KOPT-K1 (cell line): ENCODE results near the gene IQSEC3.
"Not testable (repeated sequence)": the region's sequence is repeated elsewhere in the genome, so short reads cannot be mapped to it uniquely, and the experiment has no call there.

Source experiments
- H3K27ac ChIP-seq: fragments of 200-600 bp; sonication (generic); 2 replicates; pipeline ENCODE4 v1.5.1; 2016; ENCODE audit warnings: antibody characterized with exemption, mild to moderate bottlenecking, low read depth, low read length; ENCODE audit not compliant: poor library complexity, severe bottlenecking
- H3K36me3 ChIP-seq: fragments of 200-600 bp; sonication (generic); 2 replicates; pipeline ENCODE4 v1.5.1; 2017; ENCODE audit warnings: antibody characterized with exemption, mild to moderate bottlenecking, low read length, moderate library complexity; ENCODE audit not compliant: insufficient read depth
- H3K9me3 ChIP-seq: fragments of 200-600 bp; sonication (generic); 2 replicates; pipeline ENCODE4 v1.5.1; 2017; ENCODE audit warnings: antibody characterized with exemption, low read length, mild to moderate bottlenecking; ENCODE audit not compliant: insufficient read depth, poor library complexity, severe bottlenecking

IQSEC3 gene

GRCh38 chr12:66428-66781 lies at the start of gene IQSEC3:
Gene IQSEC3, plus strand, starts transcription at chr12:66767. Its CDS starts 116 bp downstream, at chr12:66883.
- not testable (repeated sequence) for H3K36me3 ChIP-seq, H3K9me3 ChIP-seq, H3K27ac ChIP-seq

DNA sequence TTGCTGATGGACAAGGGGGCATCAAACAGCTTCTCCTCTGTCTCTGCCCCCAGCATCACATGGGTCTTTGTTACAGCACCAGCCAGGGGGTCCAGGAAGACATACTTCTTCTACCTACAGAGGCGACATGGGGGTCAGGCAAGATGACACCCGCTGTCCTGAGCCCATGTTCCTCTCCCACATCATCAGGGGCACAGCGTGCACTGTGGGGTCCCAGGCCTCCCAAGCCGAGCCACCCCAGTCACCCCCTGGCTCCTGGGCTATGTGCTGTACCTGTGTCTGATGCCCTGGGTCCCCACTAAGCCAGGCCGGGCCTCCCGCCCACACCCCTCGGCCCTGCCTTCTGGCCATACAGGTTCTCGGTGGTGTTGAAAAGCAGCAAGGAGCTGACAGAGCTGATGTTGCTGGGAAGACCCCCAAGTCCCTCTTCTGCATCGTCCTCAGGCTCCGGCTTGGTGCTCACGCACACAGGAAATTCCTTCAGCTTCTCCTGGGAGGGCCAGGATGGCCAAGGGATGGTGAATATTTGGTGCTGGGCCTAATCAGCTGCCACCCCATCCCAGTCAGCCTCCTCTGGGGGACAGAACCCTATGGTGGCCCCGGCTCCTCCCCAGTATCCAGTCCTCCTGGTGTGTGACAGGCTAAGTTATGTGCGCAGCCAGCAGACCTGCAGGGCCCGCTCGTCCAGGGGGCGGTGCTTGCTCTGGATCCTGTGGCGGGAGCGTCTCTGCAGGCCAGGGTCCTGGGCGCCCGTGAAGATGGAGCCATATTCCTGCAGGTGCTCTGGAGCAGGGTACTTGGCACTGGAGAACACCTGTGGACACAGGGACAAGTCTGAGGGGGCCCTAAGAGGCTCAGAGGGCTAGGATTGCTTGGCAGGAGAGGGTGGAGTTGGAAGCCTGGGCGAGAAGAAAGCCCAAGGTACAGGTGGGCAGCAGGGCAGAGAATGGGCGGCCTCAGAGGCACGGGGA lies 48.9 kb upstream of the IQSEC3 start:
- H3K27ac ChIP-seq, H3K9me3 ChIP-seq: not testable (repeated sequence)
- H3K36me3 ChIP-seq: peaks cover 18% of the 10 kb centered on the region; the same call in 1 of the 2 replicates

DNA sequence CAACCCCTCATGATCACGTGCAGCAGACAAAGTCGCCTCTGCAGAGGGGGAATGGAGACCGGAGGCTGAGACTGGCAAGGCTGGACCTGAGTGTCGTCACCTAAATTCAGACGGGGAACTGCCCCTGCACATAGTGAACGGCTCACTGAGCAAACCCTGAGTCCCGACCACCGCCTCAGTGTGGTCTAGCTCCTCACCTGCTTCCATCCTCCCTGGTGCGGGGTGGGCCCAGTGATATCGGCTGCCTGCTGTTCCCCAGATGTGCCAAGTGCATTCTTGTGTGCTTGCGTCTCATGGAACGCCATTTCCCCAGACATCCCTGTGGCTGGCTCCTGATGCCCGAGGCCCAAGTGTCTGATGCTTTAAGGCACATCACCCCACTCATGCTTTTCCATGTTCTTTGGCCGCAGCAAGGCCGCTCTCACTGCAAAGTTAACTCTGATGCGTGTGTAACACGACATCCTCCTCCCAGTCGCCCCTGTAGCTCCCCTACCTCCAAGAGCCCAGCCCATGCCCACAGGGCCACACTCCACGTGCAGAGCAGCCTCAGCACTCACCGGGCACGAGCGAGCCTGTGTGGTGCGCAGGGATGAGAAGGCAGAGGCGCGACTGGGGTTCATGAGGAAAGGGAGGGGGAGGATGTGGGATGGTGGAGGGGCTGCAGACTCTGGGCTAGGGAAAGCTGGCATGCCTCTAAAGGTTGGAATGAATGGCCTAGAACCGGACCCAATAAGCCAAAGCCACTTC lies 47.6 kb upstream of the IQSEC3 start:
- H3K36me3 ChIP-seq: peaks cover 20% of the 10 kb centered on the region; the same call in 1 of the 2 replicates
- H3K9me3 ChIP-seq, H3K27ac ChIP-seq: not testable (repeated sequence)

DNA sequence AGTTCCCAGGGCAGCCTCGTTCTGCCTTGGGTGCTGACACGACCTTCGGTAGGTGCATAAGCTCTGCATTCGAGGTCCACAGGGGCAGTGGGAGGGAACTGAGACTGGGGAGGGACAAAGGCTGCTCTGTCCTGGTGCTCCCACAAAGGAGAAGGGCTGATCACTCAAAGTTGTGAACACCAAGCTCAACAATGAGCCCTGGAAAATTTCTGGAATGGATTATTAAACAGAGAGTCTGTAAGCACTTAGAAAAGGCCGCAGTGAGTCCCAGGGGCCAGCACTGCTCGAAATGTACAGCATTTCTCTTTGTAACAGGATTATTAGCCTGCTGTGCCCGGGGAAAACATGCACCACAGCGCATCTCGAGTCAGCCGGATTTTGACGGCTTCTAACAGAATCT lies 46.7 kb upstream of the IQSEC3 start:
- not testable (repeated sequence) for H3K9me3 ChIP-seq, H3K27ac ChIP-seq
- peaks cover 20% of the 10 kb centered on the region; the same call in 1 of the 2 replicates for H3K36me3 ChIP-seq

- Histone ChIP-seq H3K27ac (no peak overlapping the region), H3K9me3 (no peaks in the 10 kb centered on the region)
These were observed 45.8 kb upstream of the IQSEC3 start for GRCh38 chr12:20757-21156.

DNA sequence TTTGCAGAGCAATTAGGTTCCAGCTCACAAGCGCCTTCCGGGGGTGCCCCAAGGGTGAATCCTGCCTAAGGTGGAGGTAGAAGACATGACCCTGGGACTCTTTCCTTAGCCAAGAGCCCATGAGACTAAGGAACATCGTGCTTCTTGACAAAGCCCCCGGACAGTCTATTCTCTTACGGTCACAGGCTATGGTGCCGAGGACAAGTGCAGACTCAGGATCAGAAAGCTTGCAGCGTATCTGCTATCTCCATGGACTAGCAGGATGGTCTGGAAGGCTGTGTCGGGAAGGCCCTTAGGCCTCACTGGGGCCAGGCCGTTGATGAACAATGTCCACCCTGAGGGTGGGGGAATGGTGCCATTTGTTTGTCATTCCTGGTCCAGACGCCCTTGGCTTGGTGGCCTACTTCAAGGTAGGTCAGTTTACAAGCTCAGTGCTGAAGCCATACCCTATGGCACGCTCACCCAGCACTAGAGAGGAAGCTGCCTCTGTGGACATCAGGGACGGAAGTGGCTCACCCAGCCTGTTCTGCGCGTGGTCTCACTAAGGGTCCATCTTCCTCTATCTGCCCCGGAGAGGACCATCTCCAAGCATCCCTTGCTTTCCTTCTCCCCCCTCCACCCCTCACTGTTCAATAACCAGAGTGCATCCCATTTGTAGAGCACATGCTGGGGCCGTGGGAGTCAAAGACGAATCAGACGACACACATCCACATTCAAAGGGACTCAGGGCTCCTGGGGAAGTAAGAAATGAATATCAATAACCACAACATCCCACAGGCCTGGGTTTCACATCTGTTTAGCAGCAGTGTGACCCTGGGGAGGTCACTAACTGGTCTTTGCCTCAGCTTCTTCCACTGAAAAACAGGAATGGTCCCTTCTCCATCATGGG lies 45.0 kb upstream of the IQSEC3 start:
- no peak overlapping the region for H3K27ac ChIP-seq
- H3K36me3 ChIP-seq: peaks cover 20% of the 10 kb centered on the region; the same call in 1 of the 2 replicates
- no peaks in the 10 kb centered on the region for H3K9me3 ChIP-seq

More at GRCh38 chr12:20757-21156, 45.8 kb upstream of the IQSEC3 start:
- H3K36me3 ChIP-seq: peaks cover 20% of the 10 kb centered on the region; the same call in 1 of the 2 replicates

DNA sequence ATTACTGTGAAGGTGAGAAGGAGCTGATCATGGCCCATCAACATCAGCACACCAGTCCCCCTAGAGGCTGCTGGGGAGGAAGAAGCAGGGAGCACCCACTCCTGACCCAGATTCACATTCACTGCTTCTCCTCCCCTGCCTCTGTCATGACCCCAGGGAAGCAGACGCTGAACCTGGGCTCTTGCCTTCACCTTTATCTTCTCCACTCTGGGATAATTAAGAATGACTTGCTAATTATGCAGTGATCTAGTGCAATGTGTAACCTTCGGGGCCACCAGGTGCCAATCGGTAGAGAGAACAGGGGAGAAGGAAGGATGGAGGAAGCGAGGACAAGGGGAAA lies 44.4 kb upstream of the IQSEC3 start:
- no peaks in the 10 kb centered on the region for H3K9me3 ChIP-seq
- H3K27ac ChIP-seq: no peak overlapping the region
- peaks cover 20% of the 10 kb centered on the region; the same call in 1 of the 2 replicates for H3K36me3 ChIP-seq

GRCh38 chr12:22530-23201 lies 43.9 kb upstream of the IQSEC3 start:
- Histone ChIP-seq H3K9me3 (no peaks in the 10 kb centered on the region), H3K36me3 (peaks cover 20% of the 10 kb centered on the region; the same call in 1 of the 2 replicates), H3K27ac (no peak overlapping the region)

DNA sequence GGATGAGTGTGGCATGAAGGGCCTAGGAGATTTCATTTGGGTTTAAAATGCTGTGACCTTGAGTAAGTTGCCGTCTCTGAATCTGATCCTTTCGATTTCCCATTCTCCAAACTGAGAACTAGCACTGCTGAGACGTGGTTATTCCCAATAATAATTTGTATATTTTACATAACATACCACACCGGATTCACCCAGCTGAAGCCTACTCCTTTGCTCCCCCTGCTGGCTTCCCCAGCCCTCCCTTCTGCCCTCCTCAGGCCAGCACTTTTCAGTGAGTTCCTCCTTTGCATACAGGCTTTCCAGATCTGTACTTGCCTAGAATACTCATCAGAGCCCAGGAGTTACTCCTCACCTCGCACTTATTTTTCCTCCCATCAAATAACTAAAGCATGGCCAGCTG lies 38.7 kb upstream of the IQSEC3 start:
- not testable (repeated sequence) for H3K36me3 ChIP-seq, H3K9me3 ChIP-seq, H3K27ac ChIP-seq

DNA sequence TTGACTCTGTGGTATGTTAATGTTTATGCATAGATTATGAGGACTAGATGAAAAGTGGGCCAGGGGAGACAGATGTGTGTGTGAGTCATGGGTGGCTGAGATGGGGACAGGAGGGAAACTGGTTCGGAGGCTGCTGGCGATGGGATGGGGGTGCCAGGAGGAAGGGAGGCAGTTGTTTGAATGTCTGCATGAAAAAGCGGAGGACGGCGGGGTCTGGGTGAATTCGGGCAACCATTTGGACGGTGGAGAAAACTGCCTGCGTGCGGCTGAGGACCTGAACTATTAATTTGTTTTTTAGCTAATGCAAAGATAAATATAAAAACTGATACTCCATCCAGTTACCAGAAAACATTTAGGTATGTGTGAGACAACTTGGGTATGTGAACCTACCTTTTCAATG lies 27.8 kb upstream of the IQSEC3 start:
- H3K36me3 ChIP-seq, H3K27ac ChIP-seq, H3K9me3 ChIP-seq: not testable (repeated sequence)

GRCh38 chr12:39555-40265 lies 26.9 kb upstream of the IQSEC3 start:
- not testable (repeated sequence) for H3K27ac ChIP-seq, H3K9me3 ChIP-seq

DNA sequence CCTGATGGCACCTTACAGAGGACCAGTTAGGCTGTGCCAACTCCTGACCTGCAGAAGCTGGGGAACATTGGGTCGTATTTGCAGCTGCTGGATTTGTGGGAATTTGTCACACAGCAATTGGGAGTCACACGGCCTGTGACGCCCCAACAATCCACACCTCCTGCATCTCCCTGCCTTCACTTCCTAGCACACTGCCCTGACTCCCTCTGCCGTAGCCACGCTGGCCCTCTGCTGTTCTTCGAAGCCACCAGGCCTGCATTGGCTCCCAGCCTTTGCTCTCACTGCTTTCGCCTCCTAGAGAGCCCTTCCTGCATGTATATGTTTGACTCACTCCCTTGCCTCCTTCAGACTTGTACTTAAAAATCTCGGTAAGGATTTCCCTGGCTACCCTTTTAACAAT lies 22.2 kb upstream of the IQSEC3 start:
- not testable (repeated sequence) for H3K36me3 ChIP-seq, H3K9me3 ChIP-seq, H3K27ac ChIP-seq

More at GRCh38 chr12:39555-40265, 26.9 kb upstream of the IQSEC3 start:
- H3K36me3 ChIP-seq: not testable (repeated sequence)

DNA sequence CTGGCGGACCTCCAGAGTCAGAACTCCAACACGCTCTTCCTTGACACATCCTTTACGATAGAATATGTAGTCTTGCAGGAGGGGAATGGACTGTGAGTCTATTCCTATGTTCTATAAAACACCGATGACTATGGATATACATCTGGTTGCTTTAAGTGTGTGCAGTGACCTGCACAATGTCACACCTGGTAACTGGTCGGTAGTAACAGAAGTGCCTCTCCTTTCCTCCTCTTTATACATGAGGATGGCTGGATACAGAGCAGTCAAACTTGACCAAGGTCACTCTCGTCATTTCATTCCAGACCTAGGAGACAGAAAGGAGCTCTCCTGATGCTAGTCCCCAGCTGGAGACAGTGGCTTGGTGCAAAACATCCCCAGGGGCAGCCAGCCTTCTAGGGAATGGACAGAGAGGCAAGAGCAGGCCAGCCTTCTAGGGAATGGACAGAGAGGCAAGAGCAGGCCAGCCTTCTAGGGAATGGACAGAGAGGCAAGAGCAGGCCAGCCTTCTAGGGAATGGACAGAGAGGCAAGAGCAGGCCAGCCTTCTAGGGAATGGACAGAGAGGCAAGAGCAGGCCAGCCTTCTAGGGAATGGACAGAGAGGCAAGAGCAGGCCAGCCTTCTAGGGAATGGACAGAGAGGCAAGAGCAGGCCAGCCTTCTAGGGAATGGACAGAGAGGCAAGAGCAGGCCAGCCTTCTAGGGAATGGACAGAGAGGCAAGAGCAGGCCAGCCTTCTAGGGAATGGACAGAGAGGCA lies 21.2 kb upstream of the IQSEC3 start:
- not testable (repeated sequence) for H3K27ac ChIP-seq, H3K9me3 ChIP-seq, H3K36me3 ChIP-seq
